Body of pancreas (tissue), 4 donors: ENCODE measurements around the gene NELFB. TPM values are rescaled to one million over a fixed set of nuclear protein-coding genes. Genes with fewer than 3 reads are reported as not detected.

ENCODE experiments used
- ATAC-seq: fragments of 150-250 bp; one replicate; pipeline ENCODE4 v1.9.1; 2016
- DNase-seq, 4 donors: peaks; one replicate each; pipeline ENCODE4 v3.0.0-alpha.2; 2019
- H3K27ac ChIP-seq, 4 donors: fragments of 200-600 bp; sonication (generic); 1 replicate in 3 of 4; 2 replicates in 1 of 4; pipeline versions ENCODE4 v1.5.1 to v1.6.1; 2016 to 2019; ENCODE audit warnings: mild to moderate bottlenecking in 1 of 4, mixed read lengths in 1 of 4, moderate library complexity in 1 of 4
- H3K27me3 ChIP-seq, 2 donors: fragments of 200-600 bp; sonication (generic); one replicate each; pipeline ENCODE4 v1.6.0; 2016; ENCODE audit warnings: mild to moderate bottlenecking in 1 of 2
- H3K36me3 ChIP-seq, 2 donors: fragments of 200-600 bp; sonication (generic); replicated peaks in 1 of 2; 2 replicates each; pipeline ENCODE4 v1.5.1; 2016; ENCODE audit warnings: low read depth in 2 of 2; ENCODE audit not compliant: insufficient read depth in 1 of 2
- H3K4me1 ChIP-seq: fragments of 200-600 bp; sonication (generic); one replicate; pipeline ENCODE4 v1.6.0; 2016
- H3K4me3 ChIP-seq, 2 donors: fragments of 200-600 bp; sonication (generic); 1 replicate in 1 of 2; 2 replicates in 1 of 2; pipeline ENCODE4 v1.5.1; 2016 to 2019
- H3K9me3 ChIP-seq, 3 donors: fragments of 200-600 bp; sonication (generic); 1 replicate in 2 of 3; 2 replicates in 1 of 3; pipeline ENCODE4 v1.5.1; 2016
- CTCF ChIP-seq, 7 experiments: fragments of 450-650 bp in 4 of 7; fragments of 200-600 bp in 3 of 7; sonication (generic) in 3 of 7; IDR thresholded peaks; one replicate each; pipeline ENCODE4 v1.5.1; 2016 to 2019; ENCODE audit warnings: antibody characterized with exemption in 7 of 7
- POLR2A ChIP-seq, 3 donors: fragments of 450-650 bp; IDR thresholded peaks; one replicate each; pipeline ENCODE4 v1.6.1; 2016; ENCODE audit warnings: antibody characterized with exemption in 3 of 3, mild to moderate bottlenecking in 2 of 3
- WGBS, 2 donors: methylation state at CpG; one replicate each; pipeline ENCODE4 v1.1.5; 2017; 5-methylcytosine and 5-hydroxymethylcytosine counted together
- intact Hi-C: fragments of 100-400 bp; cut with DNase I; formaldehyde crosslinking; loops from one replicate; pipeline ENCODE4 v1.15.1; 2023
- total RNA-seq, 2 donors: library from RNA; depleted of rRNA; stranded (reverse); fragments of >200 nt; gene quantifications; one replicate each; pipeline ENCODE4 v1.1.0, GENCODE V29; 2016

Gene NELFB
- total RNA-seq, 2 donors from 2014 or later = 31.3 to 34.2 TPM

GRCh38 chr9:137308057-137308619, 53.0 kb downstream of the NELFB start:
- H3K36me3 ChIP-seq = no peaks in the 10 kb centered on the region
- TF ChIP-seq POLR2A (IDR thresholded peaks at IDR 0.05) (no peak), CTCF (IDR thresholded peaks at IDR 0.05) (no peak)
- intact Hi-C loops = no loop called here
- DNase-seq = peak in 1 of 4 donors; percentile 22
- WGBS, 2 donors = 82 to 98% methylated on average over 7 to 20 of the region's 20 CpGs
- H3K27me3 ChIP-seq = no peaks in the 10 kb centered on the region
- peak overlapping the region; percentile 95 to 99 (median 96) for H3K27ac ChIP-seq
- no peaks in the 10 kb centered on the region for H3K9me3 ChIP-seq
- H3K4me3 ChIP-seq = no peak overlapping the region
- peaks cover 97% of the 10 kb centered on the region for H3K4me1 ChIP-seq
- no peak for ATAC-seq

DNA sequence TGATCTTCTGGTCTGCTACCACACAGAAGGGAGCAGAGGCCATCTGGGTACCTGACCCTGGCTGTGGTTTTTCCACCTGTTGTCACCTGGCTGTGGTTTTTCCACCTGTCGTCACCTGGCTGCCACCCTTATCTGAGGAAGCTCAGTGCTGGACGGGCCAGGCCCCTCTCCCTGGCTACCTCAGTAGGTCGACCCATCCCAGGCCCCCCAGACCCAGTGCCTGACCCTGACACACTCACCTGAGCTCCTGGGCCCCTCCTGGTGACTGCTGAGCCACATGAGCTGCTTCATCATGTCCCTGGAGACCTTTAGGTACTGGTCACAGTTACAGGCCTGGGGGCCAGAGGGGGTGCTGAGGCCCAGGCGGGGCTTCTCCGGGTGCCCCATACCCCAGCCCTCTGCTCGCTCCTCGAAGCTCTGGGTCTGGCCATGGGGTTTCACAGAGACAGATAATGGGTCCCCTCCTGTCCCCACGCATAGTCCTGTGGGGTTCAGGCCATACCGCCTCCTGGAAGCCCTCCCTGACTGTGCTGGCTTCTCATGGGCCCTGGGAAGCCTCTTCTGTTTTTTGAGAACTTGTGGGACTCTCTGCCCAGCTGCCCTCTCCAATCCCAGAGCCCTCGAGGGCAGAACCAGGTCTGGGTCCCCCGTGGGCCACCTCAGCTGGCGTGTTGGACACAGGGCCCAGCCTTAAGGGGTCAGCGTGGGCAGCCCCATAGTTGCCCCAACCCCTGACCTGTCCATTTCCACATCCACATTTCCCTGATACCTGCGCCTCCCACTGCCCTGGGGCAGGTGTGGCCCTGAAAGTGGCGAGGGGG, 54.5 kb downstream of the NELFB start:
- Histone ChIP-seq H3K9me3 (no peaks in the 10 kb centered on the region), H3K27me3 (no peaks in the 10 kb centered on the region), H3K4me1 (peaks cover 95% of the 10 kb centered on the region), H3K36me3 (no peaks in the 10 kb centered on the region), H3K27ac (peak overlapping the region; percentile 99 to 100 (median 100)), H3K4me3 (no peak overlapping the region)
- no peak for ATAC-seq
- no peak for TF ChIP-seq POLR2A (IDR thresholded peaks at IDR 0.05)
- no peak for TF ChIP-seq CTCF (IDR thresholded peaks at IDR 0.05)
- peak in 3 of 4 donors; percentile 14 to 33 (median 22) for DNase-seq
- 68 to 77% methylated on average over 6 to 15 of the region's 15 CpGs for WGBS, 2 donors
- intact Hi-C loops = loop anchor here (10.0 kb wide), 1 partner anchor 105 kb away; no protein-coding TSS in a partner anchor

- no peaks in the 10 kb centered on the region for H3K27me3 ChIP-seq
- 49% methylated on average over 14 to 20 of the region's 20 CpGs for WGBS, 2 donors
- H3K36me3 ChIP-seq = no peaks in the 10 kb centered on the region
- TF ChIP-seq POLR2A (IDR thresholded peaks at IDR 0.05) (no peak), CTCF (IDR thresholded peaks at IDR 0.05) (no peak)
- no peak overlapping the region for H3K4me3 ChIP-seq
- peak overlapping the region; percentile 99 to 100 (median 100) for H3K27ac ChIP-seq
- peaks cover 95% of the 10 kb centered on the region for H3K4me1 ChIP-seq
- ATAC-seq (peak; percentile 29), DNase-seq (peak; percentile 76 to 87 (median 85))
- intact Hi-C loops = loop anchor here (10.0 kb wide), 1 partner anchor 104 kb away; no protein-coding TSS in a partner anchor
- no peaks in the 10 kb centered on the region for H3K9me3 ChIP-seq
Observed at GRCh38 chr9:137310189-137311052, 55.3 kb downstream of the NELFB start.

GRCh38 chr9:137311171-137311985, 56.3 kb downstream of the NELFB start:
- H3K4me1 ChIP-seq = peaks cover 95% of the 10 kb centered on the region
- intact Hi-C loops = loop anchor here (10.0 kb wide), 1 partner anchor 103 kb away; no protein-coding TSS in a partner anchor
- ATAC-seq (peak; percentile 81), DNase-seq (peak; percentile 98 to 99 (median 98))
- WGBS, 2 donors = 24% methylated on average over 17 of the region's 27 CpGs; no CpG with 5 or more reads in 1 of the 2 donors
- TF ChIP-seq POLR2A (IDR thresholded peaks at IDR 0.05) = peak; percentile 24 to 69 (median 67)
- peak in 2 of 7 experiments; percentile 3 to 37 for TF ChIP-seq CTCF (IDR thresholded peaks at IDR 0.05)
- H3K4me3 ChIP-seq = no peak overlapping the region
- H3K9me3 ChIP-seq = no peaks in the 10 kb centered on the region
- peak overlapping the region; percentile 99 to 100 (median 100) for H3K27ac ChIP-seq
- H3K27me3 ChIP-seq = no peaks in the 10 kb centered on the region
- H3K36me3 ChIP-seq = no peaks in the 10 kb centered on the region
